Activated CD4-positive, alpha-beta T cell treated with anti-CD3 and anti-CD28 coated beads, Interleukin-2, Interleukin-6, amounts not matched to agents 100 ng/mL and 50 ng/mL, durations not matched to agents 16 hours and 8 hours (primary cell): Measurements from ENCODE around the gene C19orf12.
"Not testable (repeated sequence)": the region's sequence is repeated elsewhere in the genome, so short reads cannot be mapped to it uniquely, and the experiment has no call there.

Experiments
- DNase-seq: peaks from one replicate; pipeline ENCODE4 v3.0.0-alpha.2; 2020

The C19orf12 gene

GRCh38 chr19:29675120-29675649 is 39.9 kb downstream of the C19orf12 start:
- no peak for DNase-seq

DNA sequence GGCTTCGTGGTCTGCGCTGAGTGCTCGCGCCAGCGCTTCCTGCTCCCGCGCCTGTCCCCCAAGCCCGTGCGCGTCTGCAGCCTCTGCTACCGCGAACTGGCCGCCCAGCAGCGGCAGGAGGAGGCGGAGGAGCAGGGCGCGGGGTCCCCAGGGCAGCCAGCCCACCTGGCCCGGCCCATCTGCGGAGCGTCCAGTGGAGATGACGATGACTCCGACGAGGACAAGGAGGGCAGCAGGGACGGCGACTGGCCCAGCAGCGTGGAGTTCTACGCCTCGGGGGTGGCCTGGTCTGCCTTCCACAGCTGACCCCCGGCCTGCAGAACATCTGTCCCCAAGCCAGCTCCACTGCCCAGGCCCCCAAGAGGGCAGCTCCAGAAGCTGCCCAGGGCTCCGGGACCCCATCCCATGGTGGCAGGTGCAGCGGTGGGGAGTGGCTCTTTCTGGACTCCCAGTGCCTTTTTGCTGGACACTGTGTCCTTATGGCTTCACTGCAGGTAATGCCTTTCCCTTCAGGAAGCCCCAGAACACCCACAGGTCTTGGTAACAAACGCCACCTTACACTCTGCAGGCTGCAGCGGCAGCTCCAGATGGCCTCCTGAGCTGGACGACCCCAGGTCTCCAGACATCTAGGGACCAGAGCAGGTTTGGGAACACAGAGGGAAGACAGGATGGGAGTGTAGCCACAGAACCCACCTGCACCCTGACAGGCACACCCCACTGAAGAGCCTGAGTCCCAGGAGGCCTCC is 40.5 kb downstream of the C19orf12 start:
- no peak for DNase-seq

GRCh38 chr19:29673451-29674371 is 41.4 kb downstream of the C19orf12 start:
- DNase-seq, result no peak

- DNase-seq, result peak; percentile 91
Observed at GRCh38 chr19:29672933-29673336, 42.1 kb downstream of the C19orf12 start.

GRCh38 chr19:29672319-29672932 is 42.6 kb downstream of the C19orf12 start:
- DNase-seq, result no peak

- DNase-seq, result peak; percentile 96
Observed at GRCh38 chr19:29671393-29672160, 43.5 kb downstream of the C19orf12 start.

DNA sequence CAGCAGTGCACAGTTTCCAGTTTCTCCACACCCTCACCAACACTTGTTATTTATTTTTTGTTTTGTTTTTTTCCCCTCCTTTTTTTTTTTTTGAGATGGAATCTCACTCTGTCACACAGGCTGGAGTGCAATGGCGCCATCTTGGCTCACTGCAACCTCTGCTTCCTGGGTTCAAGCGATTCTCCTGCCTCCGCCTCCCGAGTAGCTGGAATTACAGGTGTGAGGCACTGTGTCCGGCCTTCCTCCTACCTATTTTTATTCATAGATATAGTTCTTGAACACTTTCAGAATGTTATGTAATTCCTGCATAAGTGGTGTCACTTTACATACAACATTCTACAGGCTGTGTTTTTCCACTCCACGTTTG is 44.1 kb downstream of the C19orf12 start:
- not testable (repeated sequence) for DNase-seq

- DNase-seq, result no peak
Observed at GRCh38 chr19:29670255-29670654, 44.8 kb downstream of the C19orf12 start.

- DNase-seq, result no peak
Observed at GRCh38 chr19:29668746-29669609, 46.1 kb downstream of the C19orf12 start.

GRCh38 chr19:29667901-29668341 is 47.1 kb downstream of the C19orf12 start:
- DNase-seq, result peak; percentile 76

GRCh38 chr19:29667387-29667783 is 47.7 kb downstream of the C19orf12 start:
- no peak for DNase-seq

DNA sequence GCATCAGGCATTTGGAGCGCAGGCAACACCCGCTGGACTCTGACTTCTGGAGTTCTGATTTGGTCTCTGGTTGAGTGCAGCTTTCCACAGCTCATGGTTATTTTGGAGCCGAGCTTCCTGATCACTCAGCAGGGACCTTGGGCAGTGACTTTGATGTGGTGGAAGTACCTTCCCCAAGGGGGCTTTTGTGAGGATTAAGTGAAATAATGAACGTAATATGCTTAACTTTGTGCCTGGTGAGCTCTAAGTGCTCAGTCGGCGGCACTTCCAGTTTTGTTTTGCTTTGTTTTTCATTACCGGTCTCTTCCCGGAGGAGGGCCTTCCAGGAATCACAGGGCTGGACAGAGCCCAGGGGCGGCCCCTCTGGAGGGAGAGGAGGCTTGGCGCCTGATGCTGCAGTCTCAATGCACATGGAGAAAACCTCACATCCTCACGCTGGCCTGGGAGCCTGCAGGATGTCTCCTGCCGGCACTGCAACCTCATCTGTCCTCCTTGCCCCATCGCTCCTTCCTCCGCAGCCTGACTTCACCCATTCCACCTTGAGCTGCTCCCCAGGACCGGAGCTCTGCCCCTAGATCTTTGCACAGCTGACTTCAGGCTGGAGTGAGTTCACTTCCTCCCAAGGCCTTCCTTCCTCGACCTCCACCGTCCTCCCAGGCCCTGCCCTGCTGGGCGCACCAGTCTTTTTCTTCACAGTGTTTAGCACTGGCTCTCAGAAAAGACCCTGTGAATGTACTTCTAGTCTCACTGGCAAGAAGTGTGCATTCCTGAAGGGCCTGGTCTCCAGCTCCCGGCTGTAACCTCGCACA is 48.3 kb downstream of the C19orf12 start:
- peak; percentile 58 for DNase-seq

- no peak for DNase-seq
Observed at GRCh38 chr19:29665826-29666577, 49.1 kb downstream of the C19orf12 start.

DNA sequence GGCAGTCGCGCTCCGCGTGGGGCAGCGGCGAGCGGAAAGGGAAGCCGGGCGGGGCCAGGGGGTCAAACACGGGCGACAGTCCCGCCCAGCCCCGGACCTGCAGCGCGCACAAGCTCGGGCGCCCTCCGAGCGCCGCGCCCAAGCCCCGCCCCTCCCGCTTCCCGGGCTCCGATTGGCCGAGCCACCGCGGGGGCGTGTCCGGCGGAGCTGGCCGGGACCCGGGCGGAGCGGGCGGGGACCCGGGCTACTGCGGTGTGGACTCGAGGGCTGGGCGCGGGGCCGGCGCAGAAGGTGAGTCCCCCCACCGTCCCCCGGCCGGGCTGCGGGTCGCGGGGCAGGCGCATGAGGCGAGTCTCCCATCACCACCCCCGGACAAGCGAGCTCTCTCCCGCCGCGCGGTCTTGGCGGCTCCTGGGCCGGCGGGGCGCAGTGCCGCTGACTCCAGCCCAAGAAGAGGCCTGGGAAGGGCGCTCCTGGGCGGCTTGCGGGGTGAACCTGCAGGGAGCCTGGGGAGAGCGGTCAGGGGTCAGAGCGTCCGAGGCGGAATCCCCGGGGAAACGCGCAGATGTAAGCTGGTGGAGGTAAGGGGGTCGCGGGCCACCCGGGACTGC is 49.7 kb downstream of the C19orf12 start, which contains the start of gene PLEKHF1:
TSS of gene PLEKHF1 (plus strand) at position 247 of the 611 bp plus-strand sequence. CDS start 8,379 bp downstream, outside the sequence.
- peak; percentile 94 for DNase-seq

DNA sequence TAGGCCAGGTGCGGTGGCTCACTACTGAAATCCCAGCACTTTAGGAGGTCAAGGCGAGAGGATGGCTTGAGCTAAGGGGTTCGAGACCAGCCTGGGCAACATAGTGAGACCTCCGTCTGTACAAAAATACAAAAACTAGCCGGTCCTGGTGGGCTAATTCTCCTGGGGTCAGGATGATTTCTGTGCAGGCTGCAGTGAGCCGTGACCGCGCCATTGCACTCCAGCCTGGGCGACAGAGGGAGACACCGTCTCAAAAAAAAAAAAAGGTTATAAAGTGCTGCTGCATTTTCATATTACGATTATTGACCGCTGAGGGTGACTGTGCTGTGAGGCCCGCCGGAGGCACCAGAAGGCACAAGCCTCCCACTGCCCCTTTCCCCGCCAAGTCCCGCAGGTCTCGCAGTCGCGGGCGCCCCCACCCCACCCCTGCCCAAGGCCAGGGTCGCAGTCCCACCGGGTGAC is 50.3 kb downstream of the C19orf12 start:
- no peak for DNase-seq

DNA sequence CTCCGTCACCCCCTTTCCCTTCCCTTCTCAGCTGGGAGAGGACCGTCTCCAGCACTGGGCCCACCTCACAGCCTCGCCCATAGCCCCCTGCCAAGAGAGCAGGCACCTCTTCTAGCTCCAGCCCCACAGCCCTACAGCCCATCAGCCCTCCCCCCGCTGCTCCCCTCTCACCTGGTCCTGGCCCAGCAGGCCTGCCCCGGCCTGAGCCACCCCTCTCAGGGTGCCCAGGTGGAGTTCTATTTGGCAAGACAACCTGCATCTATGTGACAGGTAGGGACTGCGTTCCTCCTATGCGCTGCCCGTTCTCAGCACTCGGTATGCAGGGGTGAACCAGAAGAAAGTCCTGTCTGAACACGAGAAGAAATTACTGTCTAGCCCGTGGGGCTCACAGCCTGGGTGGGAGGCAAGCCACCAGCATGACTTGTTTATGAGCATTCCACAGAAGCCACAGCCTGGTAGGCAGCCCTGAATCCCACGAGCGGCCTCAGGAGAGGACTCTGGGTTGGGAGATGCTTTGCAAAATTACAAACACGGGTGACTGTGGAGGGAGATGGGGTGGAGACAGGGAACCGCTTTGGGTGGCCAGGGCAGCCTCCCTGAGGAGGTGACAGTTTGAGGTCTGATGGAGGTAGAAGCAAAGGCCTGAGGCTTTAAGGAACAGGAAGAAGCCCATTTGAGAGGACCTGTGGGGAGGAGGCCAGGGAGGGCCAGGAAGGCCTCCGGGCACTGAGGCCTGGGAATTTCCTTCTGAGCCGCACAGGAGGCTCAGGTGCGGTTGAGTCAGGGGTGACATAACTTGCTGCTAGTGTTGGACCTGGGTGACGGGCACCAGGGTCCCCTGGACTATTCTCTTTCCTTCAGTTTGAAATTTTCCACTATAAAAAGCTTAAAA is 51.0 kb downstream of the C19orf12 start:
- DNase-seq, result no peak

GRCh38 chr19:29662604-29663404 is 52.3 kb downstream of the C19orf12 start:
- DNase-seq, result peak; percentile 71
